Measurements from ENCODE around the gene GABPB1. TPM values are rescaled to one million over a fixed set of nuclear protein-coding genes. Genes with fewer than 3 reads are reported as not detected.

The GABPB1 gene
- total RNA-seq, 1 donor from 2014 or later, result 8.1 TPM

- no peak for TF ChIP-seq CTCF (IDR thresholded peaks at IDR 0.05; ENCODE audit: borderline replicate concordance)
- no peak overlapping the region for H3K27ac ChIP-seq (replicated peaks)
- DNase-seq, result no peak
- no peaks in the 10 kb centered on the region for H3K4me1 ChIP-seq
- no peaks in the 10 kb centered on the region for H3K27me3 ChIP-seq (ENCODE audit: low read depth)
- intact Hi-C loops (cut with micrococcal nuclease), result no loop called here
- peaks cover 51% of the 10 kb centered on the region for H3K36me3 ChIP-seq
- no peaks in the 10 kb centered on the region for H3K9me3 ChIP-seq (replicated peaks)
- no peak overlapping the region for H3K4me3 ChIP-seq
Observed at GRCh38 chr15:50289749-50290148, 65.2 kb downstream of the GABPB1 start.

- H3K4me1 ChIP-seq, result no peaks in the 10 kb centered on the region
- no peak for TF ChIP-seq CTCF (IDR thresholded peaks at IDR 0.05; ENCODE audit: borderline replicate concordance)
- H3K36me3 ChIP-seq, result peaks cover 51% of the 10 kb centered on the region
- intact Hi-C loops (cut with micrococcal nuclease), result no loop called here
- no peak overlapping the region for H3K27ac ChIP-seq (replicated peaks)
- H3K9me3 ChIP-seq (replicated peaks), result no peaks in the 10 kb centered on the region
- no peaks in the 10 kb centered on the region for H3K27me3 ChIP-seq (ENCODE audit: low read depth)
- no peak overlapping the region for H3K4me3 ChIP-seq
- no peak for DNase-seq
Observed at GRCh38 chr15:50287324-50288116, 67.5 kb downstream of the GABPB1 start.

GRCh38 chr15:50281427-50281826, 73.6 kb downstream of the GABPB1 start:
- no peak overlapping the region for H3K4me3 ChIP-seq
- no peak for DNase-seq
- H3K36me3 ChIP-seq, result peaks cover 18% of the 10 kb centered on the region
- no peaks in the 10 kb centered on the region for H3K27me3 ChIP-seq (ENCODE audit: low read depth)
- no peaks in the 10 kb centered on the region for H3K4me1 ChIP-seq
- TF ChIP-seq CTCF (IDR thresholded peaks at IDR 0.05; ENCODE audit: borderline replicate concordance), result no peak
- intact Hi-C loops (cut with micrococcal nuclease), result no loop called here
- H3K27ac ChIP-seq (replicated peaks), result no peak overlapping the region
- no peaks in the 10 kb centered on the region for H3K9me3 ChIP-seq (replicated peaks)

- Histone ChIP-seq H3K36me3 (peaks cover 10% of the 10 kb centered on the region), H3K4me3 (no peak overlapping the region), H3K4me1 (no peaks in the 10 kb centered on the region), H3K27ac (replicated peaks) (no peak overlapping the region), H3K9me3 (replicated peaks) (no peaks in the 10 kb centered on the region), H3K27me3 (ENCODE audit: low read depth) (no peaks in the 10 kb centered on the region)
- no peak for DNase-seq
- intact Hi-C loops (cut with micrococcal nuclease), result no loop called here
- no peak for TF ChIP-seq CTCF (IDR thresholded peaks at IDR 0.05; ENCODE audit: borderline replicate concordance)
Observed at GRCh38 chr15:50280271-50280670, 74.7 kb downstream of the GABPB1 start.

GRCh38 chr15:50278496-50278895, 76.5 kb downstream of the GABPB1 start:
- no peaks in the 10 kb centered on the region for H3K4me1 ChIP-seq
- no peak overlapping the region for H3K4me3 ChIP-seq
- no peaks in the 10 kb centered on the region for H3K27me3 ChIP-seq (ENCODE audit: low read depth)
- H3K27ac ChIP-seq (replicated peaks), result no peak overlapping the region
- H3K9me3 ChIP-seq (replicated peaks), result no peaks in the 10 kb centered on the region
- H3K36me3 ChIP-seq, result peaks cover 8% of the 10 kb centered on the region
- intact Hi-C loops (cut with micrococcal nuclease), result no loop called here
- no peak for DNase-seq
- TF ChIP-seq CTCF (IDR thresholded peaks at IDR 0.05; ENCODE audit: borderline replicate concordance), result no peak

All from left ventricle myocardium inferior (tissue), 1 donor.